HK-2 (cell line): ENCODE data around the gene ZAR1L.

Experiments used
- DNase-seq: peaks from one replicate; pipeline ENCODE4 v3.0.0-alpha.2; 2018; ENCODE audit not compliant: unreplicated experiment

ZAR1L gene

DNA sequence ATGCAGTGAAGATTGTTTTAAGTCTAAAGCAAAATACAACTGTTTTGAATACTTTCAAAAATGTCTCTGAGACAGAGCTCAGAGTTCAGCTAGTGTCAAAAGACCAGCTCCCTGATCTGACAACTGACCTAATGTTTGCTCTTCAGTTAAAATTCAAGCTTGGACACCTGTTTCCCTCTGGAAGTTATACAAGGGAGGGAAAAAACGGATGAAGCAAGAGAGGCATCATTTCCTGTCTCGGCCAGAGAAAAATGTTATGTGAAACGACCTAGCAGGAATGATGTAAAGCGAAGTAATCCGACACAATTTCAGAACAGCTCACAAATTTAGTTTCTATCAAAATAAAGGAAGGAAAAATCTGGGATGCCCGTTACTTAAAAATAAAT is 59.4 kb downstream of the ZAR1L start:
- DNase-seq, result no peak

DNA sequence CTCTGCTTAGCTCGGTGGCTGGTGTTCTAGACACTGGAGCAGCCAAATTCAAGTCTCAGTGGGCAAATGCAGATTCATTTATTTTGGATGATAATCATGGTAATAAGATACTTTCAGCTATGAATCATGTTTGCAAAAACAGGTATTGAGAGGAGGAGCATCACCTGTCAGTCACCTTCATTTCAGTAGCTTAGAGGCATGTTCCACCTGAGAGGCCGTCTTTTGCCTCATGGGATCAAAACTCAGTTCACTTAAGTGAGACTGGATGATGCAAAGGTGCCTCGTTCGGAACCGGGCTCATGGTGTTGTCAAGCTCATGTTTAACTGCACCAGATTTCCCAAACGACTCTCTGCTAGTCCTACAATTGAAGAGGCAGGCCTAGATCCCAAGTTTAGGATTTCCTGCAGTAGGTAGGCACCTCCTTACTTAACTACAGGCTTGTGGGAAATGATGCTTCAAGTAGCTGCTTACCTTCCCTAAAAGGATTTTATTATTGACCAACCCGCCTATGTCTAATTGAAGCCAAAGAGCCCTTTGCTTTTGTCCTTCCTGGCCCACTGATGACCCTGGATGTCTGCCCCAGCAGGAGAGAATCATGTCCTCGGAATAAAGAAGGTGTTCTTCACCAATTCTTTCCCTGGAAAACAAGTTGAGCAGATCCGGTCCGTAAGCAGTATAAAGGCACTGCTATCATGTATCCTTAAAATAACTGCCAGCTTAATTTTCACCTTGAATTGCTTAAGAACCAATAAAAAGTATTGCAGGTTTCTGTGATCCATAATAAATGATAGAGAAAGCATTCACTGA is 60.0 kb downstream of the ZAR1L start:
- DNase-seq, result no peak

DNA sequence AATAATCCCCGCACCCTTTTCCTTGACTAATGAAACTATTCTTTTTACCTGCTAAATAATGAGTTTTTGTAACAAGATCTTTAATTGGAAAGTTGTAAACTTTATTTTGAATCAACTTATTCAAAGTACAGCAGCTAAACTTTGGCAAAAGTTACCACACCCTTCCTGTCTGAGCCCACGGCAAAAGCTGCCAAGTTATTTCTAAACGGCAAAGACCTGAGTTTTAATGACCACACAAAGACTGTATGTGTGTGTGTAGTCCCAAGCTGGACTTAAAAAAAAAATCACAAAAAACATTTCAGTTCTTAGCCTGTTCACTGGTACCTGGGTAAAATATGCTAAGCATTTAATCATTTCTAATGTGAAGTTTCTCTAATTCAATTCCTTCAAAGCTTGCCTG is 60.7 kb downstream of the ZAR1L start:
- no peak for DNase-seq

DNA sequence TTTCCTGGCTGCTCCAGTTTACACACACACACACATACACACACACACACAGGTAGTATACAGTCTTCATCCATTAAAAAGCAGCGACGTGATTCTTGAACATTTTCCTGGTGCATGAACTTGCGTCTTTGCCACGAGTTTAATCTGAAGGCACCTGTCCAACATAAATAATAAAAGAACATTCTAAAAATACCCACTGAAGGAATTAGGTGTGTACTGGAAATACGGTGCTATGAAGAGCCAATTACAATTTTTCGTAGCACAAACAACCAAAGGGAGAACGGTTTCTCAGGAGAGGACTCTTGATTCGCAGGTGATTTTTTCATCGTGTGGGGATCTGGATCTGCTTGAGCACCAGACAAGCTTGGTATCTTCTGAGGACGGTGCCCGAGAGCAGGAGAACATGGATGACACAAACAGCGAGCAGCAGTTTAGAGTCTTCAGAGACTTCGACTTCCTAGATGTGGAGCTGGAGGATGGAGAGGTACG is 61.2 kb downstream of the ZAR1L start:
- no peak for DNase-seq
